ENCODE results near the gene ZNF724.

Gene ZNF724

GRCh38 chr19:23241419-23241818, 8.8 kb downstream of the ZNF724 start:
- DNase-seq (ENCODE audit: low spot score), result no peak

GRCh38 chr19:23222998-23223652, 27.1 kb downstream of the ZNF724 start:
- no peak for DNase-seq (ENCODE audit: low spot score)

- no peak for DNase-seq (ENCODE audit: low spot score)
These were observed 46.3 kb downstream of the ZNF724 start for GRCh38 chr19:23203841-23204344.

- no peak for DNase-seq (ENCODE audit: low spot score)
These were observed 59.9 kb downstream of the ZNF724 start for GRCh38 chr19:23190341-23190740.

GRCh38 chr19:23183251-23183650, 66.9 kb downstream of the ZNF724 start:
- DNase-seq (ENCODE audit: low spot score), result no peak

Measured in hepatic stellate cell (primary cell).